Embryonic facial prominence (tissue), 1 donor: ENCODE results near the gene BICC1.

Source experiments
- DNase-seq: peaks from one replicate; pipeline ENCODE4 v3.0.0-alpha.2; 2016; ENCODE audit errors: extremely low spot score

The BICC1 gene

DNA sequence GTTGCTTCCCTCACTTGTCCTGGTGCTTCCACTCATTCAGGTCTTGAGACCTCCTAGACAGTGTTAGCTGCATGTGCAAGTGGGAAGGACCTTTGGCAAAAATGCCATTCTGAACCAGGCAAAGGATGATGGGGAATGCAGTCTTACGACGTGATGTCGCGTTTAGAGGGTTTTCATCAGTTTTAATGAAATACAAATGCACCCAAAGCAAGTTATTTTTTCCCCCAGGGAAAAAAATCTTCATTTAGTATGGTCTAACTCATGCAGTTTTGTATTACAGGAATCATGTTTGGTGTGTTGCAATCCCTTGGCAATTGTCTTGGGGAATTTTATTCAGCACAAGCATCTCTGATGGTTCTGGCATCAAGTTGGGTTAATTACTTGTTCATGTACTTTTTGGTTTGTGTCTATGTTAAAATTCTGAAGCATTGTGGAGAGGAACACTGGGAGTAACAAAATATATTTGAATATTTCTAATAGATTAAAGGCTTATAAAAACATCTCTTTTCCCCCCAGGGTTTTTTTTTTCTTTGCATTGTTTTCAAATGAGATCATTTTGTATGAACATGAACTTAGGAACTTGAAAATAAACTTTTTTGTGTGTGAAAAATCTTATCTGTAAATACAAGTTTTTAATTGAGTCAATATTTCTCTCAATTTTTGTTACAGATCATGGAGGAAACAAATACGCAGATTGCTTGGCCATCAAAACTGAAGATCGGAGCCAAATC is 188.9 kb downstream of the BICC1 start:
- DNase-seq, result no peak

DNA sequence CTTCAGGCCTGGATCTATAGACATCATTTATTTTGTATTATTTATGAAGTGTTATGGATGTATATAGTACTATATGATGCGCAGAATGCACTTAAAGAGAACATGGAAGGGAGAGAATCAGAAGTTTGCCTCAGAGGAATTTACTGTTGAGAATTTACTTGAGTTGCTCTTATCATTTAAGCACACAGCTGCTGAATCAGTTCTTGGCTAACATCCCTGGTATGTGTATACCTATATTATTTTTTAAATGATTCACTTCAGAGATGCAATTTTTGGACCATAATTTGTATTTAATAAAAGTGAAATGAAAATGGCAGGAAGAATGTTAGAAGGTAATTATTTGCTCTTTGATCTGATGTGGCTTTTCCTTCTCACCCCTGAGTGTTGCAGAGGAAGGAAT is 191.6 kb downstream of the BICC1 start:
- no peak for DNase-seq

DNA sequence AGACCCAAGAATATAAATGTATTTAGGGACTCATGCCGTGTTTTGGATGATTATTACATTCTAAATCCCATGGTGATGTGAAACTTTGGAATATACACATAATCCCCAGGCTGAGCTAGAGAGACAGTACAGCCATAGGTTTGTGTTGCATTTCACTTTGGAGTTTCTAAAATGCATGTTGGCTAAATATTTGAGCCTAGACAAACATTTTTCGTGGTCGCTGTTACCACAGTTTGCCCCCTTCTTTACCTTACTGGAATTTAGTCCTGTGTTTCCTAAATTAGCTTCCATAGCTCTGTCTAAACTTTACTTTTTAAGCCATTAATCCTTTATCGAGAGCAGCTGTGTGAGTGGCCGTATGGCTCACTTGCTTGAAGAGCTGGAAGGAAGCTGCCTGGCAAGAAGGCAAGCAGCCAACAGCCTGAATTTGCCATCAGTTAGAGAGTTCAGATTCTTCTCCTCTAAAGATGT is 192.0 kb downstream of the BICC1 start:
- no peak for DNase-seq

DNA sequence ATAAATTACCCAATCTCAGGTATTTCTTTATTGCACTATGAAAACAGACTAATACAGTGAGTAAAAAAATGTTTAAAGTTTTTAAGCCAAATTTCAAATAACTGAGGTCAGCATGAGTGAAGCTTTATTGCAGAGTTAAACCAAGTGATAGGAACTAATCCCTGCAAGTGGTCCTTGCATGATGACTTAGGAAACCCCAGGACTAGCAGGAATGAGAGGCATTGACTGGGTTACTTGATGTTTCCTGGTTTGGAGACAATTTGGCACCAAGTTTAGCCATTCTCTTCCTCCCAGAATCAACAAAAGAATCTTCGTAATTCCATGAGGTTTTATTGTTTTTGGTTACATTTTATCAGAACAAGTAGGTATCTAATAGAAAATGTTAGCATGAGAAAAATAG is 194.2 kb downstream of the BICC1 start:
- DNase-seq, result no peak

DNA sequence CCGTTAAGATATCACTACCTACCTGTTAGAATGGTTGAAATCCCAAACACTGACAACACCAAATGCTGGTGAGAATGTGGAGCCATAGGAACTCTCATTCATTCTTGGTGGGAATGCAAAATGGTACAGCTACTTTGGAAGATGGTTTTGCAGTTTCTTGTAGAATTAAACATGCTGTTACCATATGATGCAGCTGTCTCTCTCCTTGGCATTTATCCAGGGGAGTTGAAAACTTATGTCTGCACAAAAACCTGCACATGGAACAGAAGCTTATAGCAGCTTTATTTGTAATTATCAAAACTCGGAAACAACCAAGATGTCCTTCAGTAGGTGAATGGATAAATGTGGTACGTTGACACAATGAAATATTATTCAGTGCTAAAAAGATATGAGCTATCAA is 199.5 kb downstream of the BICC1 start:
- DNase-seq, result no peak

DNA sequence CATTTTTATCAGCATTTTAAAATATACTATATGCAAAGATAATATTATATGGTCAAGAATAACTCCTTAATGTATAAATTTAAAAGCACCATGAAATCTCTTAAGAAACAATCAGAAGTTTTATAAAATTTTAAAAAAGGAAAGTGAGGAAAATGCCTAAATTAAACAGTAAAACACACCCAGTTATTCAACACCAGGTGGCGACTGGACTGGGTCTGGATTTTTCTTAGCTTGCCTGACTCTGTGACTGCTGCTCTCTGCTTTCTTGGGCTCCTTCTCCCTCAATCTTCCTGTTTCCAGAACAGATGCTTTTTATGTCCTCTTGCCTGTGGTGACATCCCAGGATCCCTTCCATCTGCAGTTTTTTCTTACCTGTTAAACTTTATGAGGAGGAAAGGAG is 200.3 kb downstream of the BICC1 start:
- DNase-seq, result no peak

DNA sequence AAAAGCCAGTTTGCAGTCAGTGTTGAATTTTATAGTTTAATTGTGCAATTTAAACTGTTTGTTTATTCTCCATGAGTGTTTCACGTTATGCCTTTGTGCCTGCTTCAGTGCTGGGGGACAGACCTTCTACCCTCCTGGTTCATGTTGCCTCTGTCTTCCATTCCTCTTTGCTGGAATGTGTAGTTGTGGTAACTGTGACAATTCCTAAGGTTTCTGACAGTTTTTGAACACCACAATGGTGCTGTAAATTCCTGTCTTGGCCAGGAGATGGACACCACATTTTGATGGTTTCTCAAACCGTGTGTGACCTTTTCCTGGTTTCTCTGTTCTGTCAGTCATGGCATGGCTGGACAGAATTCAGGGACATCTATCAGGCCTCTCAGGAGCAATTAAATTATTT is 201.7 kb downstream of the BICC1 start:
- DNase-seq, result no peak

DNA sequence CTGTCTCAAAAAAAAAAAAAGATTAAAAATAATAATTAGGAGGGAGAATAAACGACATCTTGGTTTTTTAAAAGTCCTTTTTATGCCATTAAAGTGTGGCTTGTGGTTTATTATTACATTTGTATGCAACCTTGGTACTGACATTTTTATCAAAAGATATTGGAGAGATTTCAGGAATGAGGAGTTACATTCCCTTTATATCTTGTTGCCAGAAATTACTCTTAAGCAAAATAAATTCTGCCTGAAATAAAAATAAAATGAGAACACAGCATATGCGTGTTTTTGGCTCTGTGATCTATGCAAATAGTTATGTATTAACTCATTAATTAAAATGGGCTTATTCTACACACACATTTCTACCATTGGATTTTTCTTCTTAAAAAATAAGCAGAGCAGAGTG is 202.4 kb downstream of the BICC1 start:
- DNase-seq, result no peak

DNA sequence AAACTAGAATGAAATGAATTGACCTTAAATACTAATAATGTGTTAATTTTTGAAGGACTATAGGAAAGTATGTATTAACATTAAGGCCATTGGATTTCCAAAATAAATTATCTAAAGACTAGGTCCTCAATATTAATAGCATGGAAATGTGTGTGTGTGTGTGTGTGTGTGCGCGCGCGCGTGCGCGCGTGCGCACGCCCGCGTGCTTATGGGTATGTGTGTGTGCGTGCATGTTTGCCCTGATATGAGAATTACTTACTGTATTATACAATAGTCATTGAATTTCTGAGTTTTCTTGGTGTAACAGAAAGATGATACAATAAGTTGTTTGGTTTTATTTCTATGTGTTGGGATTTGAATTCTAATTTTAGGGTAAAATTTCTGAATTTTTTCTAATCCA is 205.9 kb downstream of the BICC1 start:
- no peak for DNase-seq

DNA sequence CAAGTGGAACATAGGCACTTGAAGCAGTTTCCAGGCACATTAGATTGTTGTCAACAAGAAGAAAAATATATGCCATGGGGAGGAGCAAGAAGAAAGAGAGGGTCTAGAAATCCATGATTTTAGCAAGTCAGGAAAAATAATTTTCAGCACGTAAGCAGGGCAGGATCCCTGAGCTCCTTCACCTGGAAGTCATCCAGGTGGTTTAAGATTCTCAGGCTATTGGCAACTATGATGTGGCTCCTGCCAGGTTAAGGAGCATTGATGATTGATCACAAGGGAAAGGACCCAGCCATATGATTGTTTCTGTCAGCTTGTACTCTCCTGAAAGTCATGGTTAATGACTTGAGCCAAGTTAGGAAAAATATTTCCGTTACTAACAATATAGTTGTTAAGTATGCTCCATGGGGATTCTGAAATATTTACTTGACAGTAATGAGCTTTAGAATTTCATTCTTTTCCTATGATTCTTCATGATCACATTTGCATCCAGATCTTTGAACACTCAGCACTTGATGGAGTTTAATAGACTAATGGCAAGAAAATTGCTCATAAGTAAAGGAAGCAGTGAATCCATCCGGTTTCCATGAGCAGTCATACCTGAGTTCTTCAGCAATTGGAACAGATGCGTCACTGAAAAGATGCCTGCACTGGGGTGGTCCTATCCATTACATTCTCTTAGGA is 209.1 kb downstream of the BICC1 start:
- DNase-seq, result no peak

DNA sequence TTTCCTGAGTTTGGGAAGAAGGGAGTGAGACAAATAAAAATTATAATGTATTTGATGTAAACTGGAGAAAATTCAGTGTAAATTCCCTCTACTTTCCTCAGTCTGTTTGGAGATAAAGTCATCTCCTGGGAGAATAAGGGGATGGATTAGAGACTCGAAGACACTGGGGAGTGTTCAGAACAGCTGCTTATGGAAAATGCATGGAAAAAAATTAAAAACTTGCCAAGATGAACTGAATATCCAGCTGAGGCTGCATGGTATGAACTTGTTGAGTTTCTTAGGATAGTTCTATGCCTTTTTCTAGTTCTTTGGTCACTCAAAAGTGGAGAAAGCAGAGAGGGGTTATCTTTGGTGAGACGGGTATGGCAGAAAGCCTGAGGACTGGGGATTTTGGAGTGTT is 210.5 kb downstream of the BICC1 start:
- no peak for DNase-seq

DNA sequence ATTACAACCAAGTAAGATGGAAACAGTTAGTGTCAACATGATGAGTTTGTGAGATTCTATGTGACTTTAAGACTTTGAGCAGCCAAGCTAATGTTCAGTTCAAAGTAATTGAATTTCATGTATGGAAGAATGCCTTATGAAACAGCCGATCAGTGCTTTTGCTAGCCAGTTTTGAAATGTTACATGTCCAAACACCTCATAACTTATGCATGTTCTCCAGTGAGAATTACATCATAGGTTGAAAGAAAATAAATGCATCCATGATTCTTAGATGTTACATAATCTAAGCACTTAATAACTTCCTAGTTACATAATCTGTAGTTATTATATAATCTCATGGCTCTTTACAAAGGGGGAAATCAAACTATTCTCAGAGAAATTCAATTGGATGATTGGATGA is 211.3 kb downstream of the BICC1 start:
- DNase-seq, result no peak

DNA sequence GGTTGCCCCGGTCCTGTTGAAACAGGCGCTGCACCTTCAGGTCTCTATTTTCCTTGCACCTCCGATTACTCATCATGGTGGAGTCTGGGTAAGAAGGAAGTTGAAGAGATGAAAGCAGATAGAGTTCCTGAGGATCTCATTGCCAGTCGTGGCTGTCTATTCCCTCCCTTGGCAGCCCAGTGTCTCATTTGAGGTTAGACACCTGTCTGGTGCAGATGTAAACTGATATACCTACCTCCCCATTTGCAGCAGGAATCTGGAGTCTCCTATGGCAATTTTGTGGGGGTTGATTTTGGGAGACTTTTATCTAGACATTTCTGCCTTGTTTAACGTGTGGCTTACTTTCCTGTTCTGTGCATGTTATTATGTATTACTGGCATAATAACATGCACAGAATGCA is 212.1 kb downstream of the BICC1 start:
- no peak for DNase-seq

DNA sequence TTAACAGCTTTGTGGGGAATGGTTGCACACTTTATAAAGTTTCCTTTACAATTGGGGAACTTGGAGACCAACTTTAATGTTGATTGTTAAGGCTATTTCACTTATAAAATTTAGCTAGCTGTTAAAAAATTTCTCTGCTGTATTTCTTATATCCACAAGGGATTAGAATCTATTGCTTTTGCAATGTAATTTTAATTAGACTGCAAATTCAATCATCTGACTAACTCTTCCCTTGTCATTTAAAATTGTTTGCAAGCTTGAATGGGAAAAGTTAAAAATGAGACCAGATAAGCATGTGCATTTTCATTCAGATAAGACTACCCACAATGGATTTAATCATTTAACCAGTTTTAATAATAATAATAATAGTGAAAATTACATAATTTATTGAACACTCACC is 213.2 kb downstream of the BICC1 start:
- DNase-seq, result no peak

DNA sequence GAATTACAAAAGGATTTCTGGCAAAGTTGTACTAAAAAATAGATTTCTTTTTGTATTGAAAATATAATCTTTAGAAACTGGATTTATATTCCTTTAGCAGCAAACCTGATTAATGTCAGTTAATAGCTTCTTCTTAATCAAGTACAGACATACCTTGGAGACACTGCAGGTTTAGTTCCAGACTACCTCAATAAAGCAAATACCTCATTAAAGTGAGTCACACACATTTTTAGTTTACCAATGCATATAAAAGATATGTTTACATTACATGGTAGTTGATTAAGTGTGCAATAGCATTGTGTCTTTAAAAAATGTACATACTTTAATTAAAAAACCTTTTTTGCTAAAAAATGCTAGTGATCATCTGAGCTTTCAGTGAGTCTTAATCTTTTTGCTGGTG is 215.0 kb downstream of the BICC1 start:
- no peak for DNase-seq

DNA sequence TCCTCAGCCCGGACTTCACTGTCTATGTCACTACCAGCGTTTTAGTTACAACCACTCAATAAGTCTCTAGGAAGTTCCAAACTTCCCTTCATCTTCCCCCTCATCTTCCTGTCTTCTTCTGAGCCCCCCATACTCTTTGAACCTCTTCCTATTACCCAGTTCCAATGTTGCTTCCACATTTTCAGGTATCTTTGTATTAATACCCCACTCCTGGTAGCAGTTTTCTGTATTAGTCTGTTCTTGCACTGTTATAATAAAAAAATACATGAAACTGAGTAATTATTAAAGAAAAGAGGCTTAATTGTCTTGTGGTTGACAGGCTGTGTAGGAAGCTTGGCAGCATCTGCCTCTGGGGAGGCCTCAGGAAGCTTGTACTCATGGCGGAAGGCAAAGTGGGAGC is 218.6 kb downstream of the BICC1 start:
- no peak for DNase-seq

DNA sequence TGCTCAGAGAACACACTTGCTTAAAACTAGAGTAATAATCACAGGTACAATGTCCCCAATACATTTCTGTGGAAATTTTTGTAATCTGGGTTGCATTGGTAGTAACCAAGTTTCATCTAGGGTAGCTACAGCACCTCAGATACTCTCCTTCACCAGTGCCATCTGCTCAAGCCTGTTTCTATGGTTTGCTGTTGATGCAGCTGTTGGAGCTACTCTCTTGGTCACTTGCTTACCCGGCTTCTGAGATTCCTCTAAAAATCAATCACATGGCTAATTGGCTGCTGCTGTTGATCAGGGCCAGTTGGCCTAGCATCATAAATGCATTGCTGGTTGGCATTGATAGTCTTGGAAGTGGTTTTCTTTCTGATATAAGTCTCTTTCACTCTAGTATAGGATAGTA is 220.8 kb downstream of the BICC1 start:
- DNase-seq, result no peak

DNA sequence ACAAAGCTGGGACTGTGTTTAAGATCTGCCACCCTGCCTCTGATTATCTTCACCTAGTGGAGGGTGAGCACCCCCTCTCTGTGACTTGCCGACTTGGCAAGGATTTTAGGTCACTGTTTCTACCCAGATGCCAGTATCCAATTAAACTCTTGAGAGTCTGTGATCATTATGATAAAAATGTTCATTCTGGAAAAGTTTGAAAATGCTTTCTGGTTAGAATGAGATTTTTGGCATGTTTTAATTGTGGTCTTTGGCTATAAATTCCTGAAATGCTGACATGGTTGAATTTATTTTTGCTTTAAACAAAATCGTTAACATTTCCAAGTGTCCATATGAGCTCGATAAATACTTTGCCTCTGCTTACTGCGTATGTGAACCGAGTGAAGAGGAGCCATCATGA is 221.4 kb downstream of the BICC1 start:
- no peak for DNase-seq

DNA sequence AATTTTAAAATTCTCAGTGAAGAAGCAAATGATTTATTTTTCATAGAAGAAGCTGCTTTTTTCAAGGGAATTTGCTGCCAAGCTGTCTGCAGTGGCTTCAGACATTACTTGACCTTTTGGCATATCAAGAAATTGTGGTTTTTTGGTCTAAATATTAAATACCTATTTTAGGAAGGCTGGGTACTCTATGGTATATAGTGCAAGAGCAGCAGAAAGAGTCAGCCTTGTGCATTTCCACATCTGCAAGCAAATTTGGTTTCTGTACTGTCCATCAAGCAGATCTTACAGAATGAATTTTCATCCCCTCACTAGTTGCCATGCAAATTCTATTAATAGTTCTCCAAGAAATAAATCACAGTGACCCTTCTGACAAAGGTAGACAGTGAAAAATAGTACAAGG is 222.0 kb downstream of the BICC1 start:
- no peak for DNase-seq

DNA sequence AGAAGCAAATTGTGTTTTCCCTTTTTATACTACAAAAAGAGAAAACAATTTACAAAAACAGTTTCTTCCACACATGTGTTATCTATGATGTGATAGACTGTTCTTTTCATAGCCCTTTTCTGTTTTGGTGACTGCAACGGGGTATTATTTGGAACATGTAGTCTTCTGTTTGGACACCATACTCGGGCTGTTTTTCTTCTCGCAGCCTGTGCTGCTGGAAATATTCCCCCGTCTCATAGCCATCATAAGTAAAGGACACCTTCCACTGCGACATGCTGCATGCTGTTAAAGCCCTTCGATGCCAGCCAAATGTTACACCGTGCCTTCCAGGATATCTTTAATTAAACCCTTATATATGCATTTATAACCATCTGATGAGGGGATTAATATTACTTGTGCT is 222.4 kb downstream of the BICC1 start:
- DNase-seq, result no peak

DNA sequence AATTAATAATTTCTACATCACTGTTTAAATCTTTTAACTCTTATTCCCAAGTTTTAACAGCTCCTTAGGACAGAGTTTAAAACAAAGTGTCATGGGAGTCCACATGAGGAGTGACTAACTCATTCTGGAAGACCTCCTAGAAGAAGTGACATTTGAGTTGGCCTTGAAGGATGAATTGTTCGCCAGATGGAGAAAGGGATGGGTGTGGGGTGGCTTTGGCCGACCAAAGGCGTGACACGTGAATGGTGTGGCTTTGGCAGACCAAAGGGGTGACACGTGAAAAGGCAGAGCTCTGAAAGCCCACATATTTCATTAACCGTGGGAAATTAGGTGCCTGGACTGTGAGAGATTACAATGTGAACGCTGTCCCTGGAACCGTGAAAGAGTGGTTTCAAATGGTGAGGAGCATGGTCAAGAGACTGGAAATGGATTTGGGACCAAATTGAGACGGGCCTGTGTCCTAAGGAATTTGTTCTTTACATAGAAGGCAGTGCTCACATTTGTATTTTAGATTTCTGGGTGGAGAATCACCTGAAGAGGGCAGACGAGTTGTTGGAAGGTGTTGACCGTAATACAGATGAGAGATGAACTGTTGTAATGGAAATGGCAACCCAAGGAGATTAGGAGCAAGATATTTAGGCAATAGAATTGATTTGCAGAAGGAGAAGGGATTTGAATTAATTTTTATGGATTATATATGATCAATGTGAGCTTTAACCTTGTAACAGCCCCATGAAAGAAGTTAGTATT is 228.1 kb downstream of the BICC1 start:
- DNase-seq, result no peak

DNA sequence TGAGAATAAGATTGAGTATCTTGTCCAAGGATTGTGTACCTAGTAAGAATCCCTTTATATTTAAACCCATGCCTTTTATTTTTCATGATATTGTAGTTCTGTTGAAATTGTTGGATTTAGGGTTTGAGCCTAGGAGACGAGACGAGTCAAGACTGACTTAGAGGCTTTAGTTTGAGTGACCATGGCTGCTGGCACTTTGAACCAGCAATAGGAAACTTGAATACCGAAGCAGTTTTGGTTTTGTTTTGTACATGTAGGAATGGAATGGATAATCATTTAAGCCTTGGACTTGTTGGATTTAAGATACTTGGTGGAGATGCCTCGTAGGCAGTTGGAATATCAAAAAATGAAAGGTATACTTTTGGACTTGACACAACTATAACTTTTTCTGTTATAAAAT is 229.0 kb downstream of the BICC1 start:
- DNase-seq, result no peak

DNA sequence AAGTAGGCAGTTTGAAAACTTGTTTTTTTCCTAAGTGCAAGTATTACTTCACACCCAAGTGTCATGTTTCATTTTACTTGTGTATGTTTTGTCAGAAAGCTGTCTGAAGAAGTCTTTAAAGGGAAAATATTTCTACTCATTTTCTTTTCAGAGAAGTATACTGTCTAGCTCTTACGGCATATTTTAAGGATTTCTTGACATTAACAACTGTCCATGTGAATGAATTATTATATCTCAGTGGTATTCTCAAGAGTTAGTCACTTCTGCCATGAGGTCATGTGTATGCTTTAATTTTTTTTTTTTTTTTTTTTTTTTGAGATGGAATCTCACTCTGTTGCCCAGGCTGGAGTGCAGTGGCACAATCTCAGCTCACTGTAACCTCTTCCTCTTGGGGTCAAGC is 229.5 kb downstream of the BICC1 start:
- no peak for DNase-seq
